ENCODE measurements around the gene C11orf58.

C11orf58 gene

GRCh38 chr11:16738193-16738946, at the start of gene C11orf58:
TSS of gene C11orf58 (plus strand) at chr11:16738647. CDS start at chr11:16738779, 132 bp downstream.
- peak; percentile 78 to 90 for DNase-seq

GRCh38 chr11:16690086-16690485, 48.4 kb upstream of the C11orf58 start:
- DNase-seq = no peak

- no peak for DNase-seq
These were observed 34.7 kb upstream of the C11orf58 start for GRCh38 chr11:16703795-16704194.

- DNase-seq = no peak
These were observed 24.9 kb upstream of the C11orf58 start for GRCh38 chr11:16713594-16713993.

- no peak for DNase-seq
These were observed 15.7 kb upstream of the C11orf58 start for GRCh38 chr11:16722581-16723344.

GRCh38 chr11:16727806-16728205, 10.6 kb upstream of the C11orf58 start:
- no peak for DNase-seq

GRCh38 chr11:16737818-16738192, 642 bp upstream of the C11orf58 start:
- no peak for DNase-seq

GRCh38 chr11:16738947-16739815, 734 bp downstream of the C11orf58 start:
- DNase-seq = no peak

- DNase-seq = no peak
These were observed 3.0 kb downstream of the C11orf58 start for GRCh38 chr11:16741473-16741872.

- no peak for DNase-seq
These were observed 5.0 kb downstream of the C11orf58 start for GRCh38 chr11:16743478-16743877.

GRCh38 chr11:16744128-16744725, 5.8 kb downstream of the C11orf58 start:
- DNase-seq = no peak

- DNase-seq = no peak
These were observed 7.6 kb downstream of the C11orf58 start for GRCh38 chr11:16745950-16746605.

- no peak for DNase-seq
These were observed 10.6 kb downstream of the C11orf58 start for GRCh38 chr11:16749092-16749491.

GRCh38 chr11:16749666-16750065, 11.2 kb downstream of the C11orf58 start:
- no peak for DNase-seq

GRCh38 chr11:16750417-16750816, 12.0 kb downstream of the C11orf58 start:
- no peak for DNase-seq

GRCh38 chr11:16758382-16759024, 20.1 kb downstream of the C11orf58 start:
- DNase-seq = no peak

GRCh38 chr11:16759857-16760508, 21.5 kb downstream of the C11orf58 start:
- no peak for DNase-seq

- no peak for DNase-seq
These were observed 25.3 kb downstream of the C11orf58 start for GRCh38 chr11:16763746-16764145.

GRCh38 chr11:16764888-16765287, 26.4 kb downstream of the C11orf58 start:
- no peak for DNase-seq

- DNase-seq = no peak
These were observed 28.7 kb downstream of the C11orf58 start for GRCh38 chr11:16767137-16767536.

- DNase-seq = no peak
These were observed 29.5 kb downstream of the C11orf58 start for GRCh38 chr11:16767957-16768356.
